NOMO-1 (cell line): ENCODE measurements around the gene GADD45B.
"Not testable (repeated sequence)": the region's sequence is repeated elsewhere in the genome, so short reads cannot be mapped to it uniquely, and the experiment has no call there.

ENCODE experiments used
- DNase-seq, 2 experiments: peaks; one replicate each; lab custom pipeline; 2025; ENCODE audit not compliant: unreplicated experiment in 2 of 2; lab: John Stamatoyannopoulos, UW

The GADD45B gene

DNA sequence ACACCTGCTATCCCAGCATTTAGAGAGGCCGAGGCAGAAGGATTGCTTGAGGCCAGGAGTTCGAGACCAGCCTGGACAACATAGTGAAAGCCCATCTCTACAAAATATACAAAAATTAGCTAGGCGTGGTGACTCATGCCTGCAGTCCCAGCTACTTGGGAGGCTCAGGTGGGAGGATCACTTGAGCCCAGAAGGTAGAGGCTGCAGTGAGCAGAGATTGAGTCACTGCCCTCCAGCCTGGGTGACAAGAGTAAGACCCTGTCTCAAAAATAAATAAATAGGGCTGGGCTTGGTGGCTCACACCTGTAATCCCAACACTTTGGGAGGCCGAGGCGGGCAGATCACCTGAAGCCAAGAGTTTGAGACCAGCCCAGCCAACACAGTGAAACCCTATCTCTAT, 12.2 kb upstream of the GADD45B start:
- DNase-seq = not testable (repeated sequence)

- no peak for DNase-seq
Observed at GRCh38 chr19:2464389-2464788, 11.5 kb upstream of the GADD45B start.

GRCh38 chr19:2468596-2468995, 7.3 kb upstream of the GADD45B start:
- no peak for DNase-seq

DNA sequence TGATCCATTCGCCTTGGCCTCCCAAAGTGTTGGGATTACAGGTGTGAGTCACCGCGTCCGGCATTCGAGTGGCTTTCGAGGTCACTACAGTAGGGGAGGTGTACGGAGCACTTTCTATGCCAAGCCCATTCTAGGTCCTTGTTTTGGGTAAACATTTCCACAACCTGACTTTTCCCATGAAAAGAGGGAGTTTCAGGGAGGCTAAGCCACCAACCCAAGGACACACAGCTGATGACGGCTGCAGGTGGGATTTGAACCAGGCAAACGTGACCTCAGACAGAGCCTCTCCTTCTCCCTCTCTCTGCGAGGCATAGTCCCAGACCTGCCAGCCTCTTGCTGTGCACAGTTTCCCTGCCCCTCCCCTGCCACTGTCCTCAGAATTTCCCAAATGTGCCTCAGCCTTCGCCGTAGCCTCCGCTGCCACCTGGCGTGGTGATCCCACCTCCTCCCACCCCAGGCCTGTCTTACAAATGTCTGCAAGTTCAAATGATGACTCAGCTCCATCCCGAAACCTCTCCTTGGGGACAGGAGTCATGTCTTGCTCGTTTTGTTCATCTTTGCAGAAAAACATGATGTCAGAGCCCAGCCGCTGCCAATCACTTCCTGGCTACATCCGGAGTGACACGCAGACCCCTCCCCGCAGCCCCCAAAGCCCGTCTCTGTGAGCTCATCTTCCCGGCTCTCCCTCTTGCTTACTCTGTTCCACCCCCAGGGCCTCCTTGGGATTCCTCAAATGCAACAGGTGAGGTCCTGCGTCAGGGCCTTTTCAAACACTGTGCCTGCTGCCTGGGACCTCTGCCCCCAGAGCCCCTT, 6.6 kb upstream of the GADD45B start:
- DNase-seq = no peak

DNA sequence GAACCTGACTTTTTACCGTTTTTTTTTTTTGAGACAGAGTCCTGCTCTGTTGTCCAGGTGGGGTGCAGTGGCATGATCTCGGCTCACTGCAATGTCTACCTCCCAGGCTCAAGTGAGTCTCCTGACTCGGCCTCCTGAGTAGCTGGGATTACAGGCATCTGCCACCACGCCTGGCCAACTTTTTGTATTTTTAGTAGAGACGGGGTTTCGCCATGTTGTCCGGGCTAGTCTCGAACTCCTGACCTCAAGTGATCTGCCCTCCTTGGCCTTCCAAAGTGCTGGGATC, 6.1 kb upstream of the GADD45B start:
- not testable (repeated sequence) for DNase-seq

DNA sequence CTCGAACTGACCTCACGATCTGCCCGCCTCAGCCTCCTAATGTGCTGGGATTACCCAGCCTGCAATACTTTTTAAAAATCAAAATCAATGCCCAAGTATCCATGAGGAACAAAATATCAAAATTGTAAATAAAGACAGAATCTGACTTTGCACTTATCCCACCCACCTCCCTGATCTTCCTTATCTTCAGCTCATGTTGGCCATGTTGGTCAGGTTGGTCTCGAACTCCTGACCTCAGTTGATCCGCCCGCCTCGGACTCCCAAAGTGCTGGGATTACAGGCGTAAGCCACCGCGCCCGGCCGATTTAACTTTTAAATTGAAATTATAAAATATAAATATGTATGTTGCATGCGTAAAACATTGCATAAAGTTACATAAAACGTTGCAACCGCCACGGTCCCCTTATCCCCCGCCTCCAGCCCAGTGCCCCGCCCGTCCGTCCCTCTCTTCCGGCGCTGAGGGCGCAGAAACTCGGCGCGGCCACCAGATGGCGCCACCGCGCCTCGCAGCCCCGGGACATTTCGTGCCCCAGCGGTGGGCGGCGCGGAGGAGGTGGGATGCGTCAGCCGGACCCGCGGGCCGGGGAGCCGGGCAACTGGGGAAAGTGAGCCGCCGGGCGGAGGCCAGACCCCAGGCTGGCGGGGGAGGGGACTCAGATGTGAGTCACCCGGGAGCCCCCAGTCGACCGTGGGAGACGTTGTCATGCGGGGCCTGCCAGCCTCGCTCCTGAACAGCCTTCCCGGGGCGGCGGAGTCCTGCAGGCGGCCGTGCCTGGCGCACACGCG, 1.5 kb upstream of the GADD45B start:
- DNase-seq = peak; percentile 85

DNA sequence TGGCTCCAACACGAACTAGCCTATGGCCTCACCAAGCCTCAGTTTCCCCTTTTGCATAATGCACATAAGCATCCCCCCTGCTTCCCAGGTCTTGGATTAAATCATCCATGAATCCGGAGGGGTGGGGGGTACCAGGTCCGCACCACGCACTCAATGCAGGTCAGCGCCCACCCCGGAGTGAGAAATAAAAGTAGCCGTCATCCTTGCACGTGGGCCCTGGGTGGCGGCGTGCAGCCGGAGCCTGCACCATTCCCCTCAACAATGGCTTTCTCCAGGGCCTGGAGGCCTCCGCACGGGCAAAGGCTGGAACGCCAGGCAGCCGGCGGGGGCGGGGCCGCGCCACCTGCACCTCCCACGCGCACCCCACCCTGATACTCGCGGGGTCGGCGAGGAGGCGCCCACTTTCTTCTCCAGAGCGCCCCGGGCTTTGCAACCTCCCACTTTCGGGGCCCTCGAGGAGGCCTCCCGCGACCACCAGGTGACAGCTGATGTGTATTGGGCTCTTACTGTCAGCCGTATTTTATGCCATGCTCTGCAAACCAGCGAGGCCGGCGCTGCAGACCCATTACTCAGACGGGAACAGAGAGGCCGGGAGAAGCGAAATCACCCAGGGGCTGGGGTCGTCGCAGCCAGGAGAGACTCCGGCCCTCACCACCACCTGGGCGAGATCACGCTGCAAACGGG, 767 bp upstream of the GADD45B start:
- peak; percentile 53 to 57 for DNase-seq

DNA sequence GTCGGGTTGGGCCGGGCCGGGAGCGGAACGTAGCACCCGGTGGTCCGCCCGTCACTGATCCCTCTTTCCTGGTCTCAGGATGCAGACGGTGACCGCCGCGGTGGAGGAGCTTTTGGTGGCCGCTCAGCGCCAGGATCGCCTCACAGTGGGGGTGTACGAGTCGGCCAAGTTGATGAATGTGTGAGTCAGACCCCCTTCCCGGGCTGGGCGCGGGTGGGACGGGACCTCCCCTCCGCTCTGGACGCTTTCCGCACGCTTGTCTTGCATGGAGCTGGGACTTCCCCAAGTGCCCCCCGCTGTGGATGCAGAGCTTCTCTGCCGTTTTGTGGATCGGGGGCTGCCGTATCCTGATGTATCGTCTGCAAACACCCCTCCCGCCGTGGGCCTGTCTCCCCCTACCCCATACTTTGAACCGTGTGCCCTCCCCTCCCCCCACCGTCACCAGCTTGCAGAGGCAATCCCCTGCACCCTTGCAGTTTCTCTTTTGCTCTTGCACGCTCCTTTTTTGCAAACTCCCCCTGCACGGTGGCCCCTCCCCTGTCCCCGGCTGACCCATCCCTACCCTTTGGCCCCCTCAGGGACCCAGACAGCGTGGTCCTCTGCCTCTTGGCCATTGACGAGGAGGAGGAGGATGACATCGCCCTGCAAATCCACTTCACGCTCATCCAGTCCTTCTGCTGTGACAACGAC, 669 bp downstream of the GADD45B start:
- peak in 1 of 2 experiments; percentile 57 for DNase-seq

GRCh38 chr19:2477141-2477710, 1.3 kb downstream of the GADD45B start:
- DNase-seq = no peak

- DNase-seq = peak in 1 of 2 experiments; percentile 64
Observed at GRCh38 chr19:2477732-2478191, 1.8 kb downstream of the GADD45B start.

DNA sequence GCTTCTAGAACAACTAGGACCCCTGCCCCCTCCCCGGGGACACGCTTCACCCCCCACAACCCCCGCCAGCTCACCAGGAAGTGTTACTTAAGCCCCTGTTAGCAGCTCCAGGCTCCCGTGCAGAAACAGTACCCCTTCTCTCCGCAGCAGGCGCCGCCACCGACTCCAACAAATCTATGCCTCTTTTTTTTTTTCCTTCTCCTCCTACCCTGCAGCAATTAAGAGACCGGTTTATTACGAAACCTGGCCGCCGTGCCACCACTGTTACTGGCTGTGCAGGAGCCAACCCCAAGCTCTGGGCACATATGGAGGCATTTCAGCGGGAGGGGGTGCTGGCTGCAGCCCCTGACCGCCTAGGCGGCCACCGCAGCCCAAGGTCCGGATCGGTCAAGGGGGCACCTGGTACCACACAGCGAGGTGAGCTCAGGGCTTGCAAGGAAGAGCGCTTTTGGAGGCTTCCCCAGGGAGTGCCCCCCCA, 2.4 kb downstream of the GADD45B start:
- peak; percentile 92 to 93 for DNase-seq

- DNase-seq = peak; percentile 66 to 81
Observed at GRCh38 chr19:2478756-2479555, 3.0 kb downstream of the GADD45B start.

DNA sequence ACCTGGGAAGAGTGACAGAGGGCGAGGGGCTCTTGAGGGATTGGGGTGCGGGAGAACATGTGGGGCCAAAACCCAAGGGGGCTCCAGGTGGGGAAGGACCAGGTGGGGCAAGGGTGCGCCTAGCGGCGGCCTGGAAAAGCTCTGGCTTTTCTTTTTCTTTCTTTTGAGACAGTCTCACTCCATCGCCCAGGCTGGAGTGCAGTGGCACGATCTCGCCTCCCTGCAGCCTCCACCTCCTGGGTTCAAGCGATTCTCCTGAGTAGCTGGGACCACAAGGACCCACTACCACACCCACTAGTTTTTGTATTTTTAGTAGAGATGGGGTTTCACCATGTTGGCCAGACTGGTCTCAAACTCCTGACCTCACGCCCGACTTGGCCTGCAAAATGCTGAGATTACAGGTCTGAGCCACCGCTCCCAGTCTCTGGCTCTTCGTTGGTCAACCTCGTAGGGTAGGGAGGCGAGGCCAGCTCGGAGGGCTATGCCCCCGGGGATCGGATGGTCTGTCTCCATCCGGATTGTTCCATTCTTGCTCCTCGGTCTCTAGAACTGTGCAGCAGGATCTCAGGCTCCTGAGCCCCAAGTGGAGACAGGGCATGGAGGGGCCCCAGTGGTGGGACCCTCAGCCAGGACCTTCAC, 3.7 kb downstream of the GADD45B start:
- DNase-seq = no peak

DNA sequence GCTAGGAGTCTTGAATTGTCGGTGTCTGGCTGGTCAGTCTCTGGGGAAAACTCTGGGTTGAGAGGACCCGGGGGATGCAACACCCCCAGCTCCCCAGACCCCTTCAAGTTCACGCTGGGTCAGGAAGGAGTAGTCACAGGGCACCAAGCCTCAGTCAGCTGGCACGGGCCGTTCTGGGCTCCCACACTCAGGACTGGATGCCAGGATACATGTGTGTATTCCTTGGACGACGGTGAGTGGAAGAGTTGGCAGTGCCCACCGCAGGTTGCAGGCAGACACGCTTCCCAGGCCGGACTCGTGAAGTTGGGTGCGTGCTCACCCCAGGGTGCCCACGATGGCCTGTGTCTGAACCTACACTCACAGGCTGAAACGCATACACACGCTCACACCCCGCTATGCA, 5.5 kb downstream of the GADD45B start:
- DNase-seq = no peak

DNA sequence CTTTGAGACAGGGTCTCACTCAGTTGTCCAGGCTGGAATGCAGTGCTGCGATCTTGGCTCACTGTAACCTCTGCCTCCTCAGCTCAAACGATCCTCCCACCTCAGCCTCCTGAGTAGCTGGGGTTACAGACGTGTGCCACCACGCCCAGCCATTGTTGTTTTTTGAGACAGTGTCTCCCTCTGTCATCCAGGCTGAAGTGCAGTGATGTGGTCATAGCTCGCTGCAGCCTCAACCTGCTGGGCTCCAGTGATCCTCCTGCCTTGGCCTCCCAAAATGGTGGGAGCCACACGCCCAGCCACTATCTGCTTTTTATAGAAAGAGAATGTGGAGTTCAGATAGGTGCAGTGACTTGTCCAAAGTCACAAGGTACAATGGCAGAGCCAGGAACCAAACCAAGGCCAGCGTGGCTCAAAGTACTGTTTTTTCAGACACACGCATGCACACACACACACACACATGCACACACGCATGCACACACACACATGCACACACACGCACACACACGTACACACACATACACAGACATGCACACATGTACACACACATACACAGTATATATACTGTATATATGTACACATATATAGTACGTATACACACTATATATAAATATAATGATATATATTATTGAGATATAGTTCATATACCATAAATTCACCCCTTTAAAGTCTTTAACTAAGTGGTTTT, 6.6 kb downstream of the GADD45B start:
- DNase-seq = no peak

DNA sequence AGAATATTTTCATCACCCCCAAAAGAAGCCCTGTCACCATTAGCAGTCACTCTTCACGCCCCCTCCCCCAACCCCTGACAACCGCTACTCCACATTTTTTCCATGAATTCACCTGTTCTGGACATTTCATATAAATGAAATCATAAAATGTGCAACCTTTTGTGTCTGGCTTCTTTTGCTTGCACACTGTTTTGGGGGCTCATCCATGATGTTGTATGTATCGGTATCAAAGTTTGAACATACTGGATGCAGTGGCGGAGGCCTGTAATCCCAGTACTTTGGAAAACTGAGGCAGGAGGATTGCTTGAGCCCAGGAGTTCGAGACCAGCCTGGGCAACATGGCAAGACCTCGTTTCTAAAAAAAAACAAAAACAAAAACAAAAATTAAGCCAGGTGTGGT, 7.2 kb downstream of the GADD45B start:
- no peak for DNase-seq

- DNase-seq = no peak
Observed at GRCh38 chr19:2483484-2484151, 7.7 kb downstream of the GADD45B start.
